Left ventricle myocardium inferior (tissue), 1 donor: ENCODE data around the gene PRR23E. TPM values are rescaled to one million over a fixed set of nuclear protein-coding genes. Genes with fewer than 3 reads are reported as not detected.

Experiments
- DNase-seq: peaks from one replicate; pipeline ENCODE4 v3.0.0-alpha.2; 2020
- H3K27ac ChIP-seq: fragments of 200-600 bp; replicated peaks from 2 replicates; pipeline ENCODE4 v1.8.0; 2021
- H3K27me3 ChIP-seq: fragments of 200-600 bp; 2 replicates; pipeline ENCODE4 v1.8.0; 2021; ENCODE audit warnings: low read depth
- H3K36me3 ChIP-seq: fragments of 200-600 bp; 2 replicates; pipeline ENCODE4 v1.8.0; 2021
- H3K4me1 ChIP-seq: fragments of 200-600 bp; 2 replicates; pipeline ENCODE4 v1.8.0; 2021
- H3K4me3 ChIP-seq: fragments of 200-600 bp; 2 replicates; pipeline ENCODE4 v1.8.0; 2021; ENCODE audit warnings: mild to moderate bottlenecking, moderate library complexity
- H3K9me3 ChIP-seq: fragments of 200-600 bp; replicated peaks from 2 replicates; pipeline ENCODE4 v1.8.0; 2021
- intact Hi-C: fragments of 100-400 bp; cut with micrococcal nuclease; formaldehyde crosslinking; loops from one replicate; pipeline ENCODE4 v1.11.0; 2022
- total RNA-seq: library from RNA; stranded (reverse); fragmentation: NEBNext Ultra II Directional; extraction: Animal tissue kit (Norgen Biotek cat#: 25700); gene quantifications from one replicate; pipeline ENCODE4 v1.2.1, GENCODE V29; 2021
- TF ChIP-seq, protein P1 (sequence below): fragments of 200-600 bp; IDR thresholded peaks from 2 replicates; pipeline ENCODE4 v1.8.0; 2021; ENCODE audit warnings: antibody characterized with exemption, mild to moderate bottlenecking, borderline replicate concordance
- donor health status: DM: no; HTN: yes; CAD: no; lungs with severe emphysema.

The PRR23E gene
- total RNA-seq, 1 donor from 2014 or later = not detected

- Histone ChIP-seq H3K9me3 (no peaks in the 10 kb centered on the region), H3K4me3 (no peak overlapping the region), H3K27ac (no peak overlapping the region), H3K36me3 (no peaks in the 10 kb centered on the region), H3K27me3 (peaks cover 85% of the 10 kb centered on the region), H3K4me1 (no peaks in the 10 kb centered on the region)
- no peak for DNase-seq
- TF ChIP-seq, protein P1, sequence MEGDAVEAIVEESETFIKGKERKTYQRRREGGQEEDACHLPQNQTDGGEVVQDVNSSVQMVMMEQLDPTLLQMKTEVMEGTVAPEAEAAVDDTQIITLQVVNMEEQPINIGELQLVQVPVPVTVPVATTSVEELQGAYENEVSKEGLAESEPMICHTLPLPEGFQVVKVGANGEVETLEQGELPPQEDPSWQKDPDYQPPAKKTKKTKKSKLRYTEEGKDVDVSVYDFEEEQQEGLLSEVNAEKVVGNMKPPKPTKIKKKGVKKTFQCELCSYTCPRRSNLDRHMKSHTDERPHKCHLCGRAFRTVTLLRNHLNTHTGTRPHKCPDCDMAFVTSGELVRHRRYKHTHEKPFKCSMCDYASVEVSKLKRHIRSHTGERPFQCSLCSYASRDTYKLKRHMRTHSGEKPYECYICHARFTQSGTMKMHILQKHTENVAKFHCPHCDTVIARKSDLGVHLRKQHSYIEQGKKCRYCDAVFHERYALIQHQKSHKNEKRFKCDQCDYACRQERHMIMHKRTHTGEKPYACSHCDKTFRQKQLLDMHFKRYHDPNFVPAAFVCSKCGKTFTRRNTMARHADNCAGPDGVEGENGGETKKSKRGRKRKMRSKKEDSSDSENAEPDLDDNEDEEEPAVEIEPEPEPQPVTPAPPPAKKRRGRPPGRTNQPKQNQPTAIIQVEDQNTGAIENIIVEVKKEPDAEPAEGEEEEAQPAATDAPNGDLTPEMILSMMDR = no peak
- intact Hi-C loops = no loop called here
Observed at GRCh38 chr3:127213381-127213918, 20.5 kb downstream of the PRR23E start.

DNA sequence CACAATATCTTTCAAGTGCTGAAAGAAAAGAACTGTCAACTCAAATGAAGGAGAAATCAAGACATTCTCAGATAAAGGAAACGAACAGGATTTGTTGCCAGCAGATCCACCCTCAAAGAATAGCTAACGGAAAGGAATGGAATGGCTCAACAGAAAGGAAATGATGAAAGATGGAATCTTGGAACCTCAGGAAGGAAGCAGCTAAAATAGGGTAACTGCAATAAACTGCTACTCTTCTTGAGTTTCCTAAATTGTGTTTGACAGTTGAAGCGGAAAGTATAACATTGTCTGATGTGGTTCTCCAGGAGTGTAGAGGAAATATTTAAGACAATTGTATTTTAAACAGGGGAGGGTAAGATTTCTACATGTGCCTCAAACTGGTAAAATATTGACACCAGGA is 22.0 kb downstream of the PRR23E start:
- intact Hi-C loops = no loop called here

GRCh38 chr3:127215714-127216414 is 22.9 kb downstream of the PRR23E start:
- TF ChIP-seq, protein P1 = no peak
- Histone ChIP-seq H3K27ac (no peak overlapping the region), H3K36me3 (no peaks in the 10 kb centered on the region), H3K4me1 (peaks cover 5% of the 10 kb centered on the region), H3K27me3 (peaks cover 86% of the 10 kb centered on the region), H3K4me3 (no peak overlapping the region), H3K9me3 (no peaks in the 10 kb centered on the region)
- no peak for DNase-seq
- intact Hi-C loops = no loop called here

More for the DNA sequence above, 22.0 kb downstream of the PRR23E start:
- Histone ChIP-seq H3K9me3 (no peaks in the 10 kb centered on the region), H3K36me3 (no peaks in the 10 kb centered on the region), H3K4me1 (no peaks in the 10 kb centered on the region), H3K27me3 (peaks cover 86% of the 10 kb centered on the region), H3K27ac (no peak overlapping the region), H3K4me3 (no peak overlapping the region)
- no peak for DNase-seq
- TF ChIP-seq, protein P1 = no peak

DNA sequence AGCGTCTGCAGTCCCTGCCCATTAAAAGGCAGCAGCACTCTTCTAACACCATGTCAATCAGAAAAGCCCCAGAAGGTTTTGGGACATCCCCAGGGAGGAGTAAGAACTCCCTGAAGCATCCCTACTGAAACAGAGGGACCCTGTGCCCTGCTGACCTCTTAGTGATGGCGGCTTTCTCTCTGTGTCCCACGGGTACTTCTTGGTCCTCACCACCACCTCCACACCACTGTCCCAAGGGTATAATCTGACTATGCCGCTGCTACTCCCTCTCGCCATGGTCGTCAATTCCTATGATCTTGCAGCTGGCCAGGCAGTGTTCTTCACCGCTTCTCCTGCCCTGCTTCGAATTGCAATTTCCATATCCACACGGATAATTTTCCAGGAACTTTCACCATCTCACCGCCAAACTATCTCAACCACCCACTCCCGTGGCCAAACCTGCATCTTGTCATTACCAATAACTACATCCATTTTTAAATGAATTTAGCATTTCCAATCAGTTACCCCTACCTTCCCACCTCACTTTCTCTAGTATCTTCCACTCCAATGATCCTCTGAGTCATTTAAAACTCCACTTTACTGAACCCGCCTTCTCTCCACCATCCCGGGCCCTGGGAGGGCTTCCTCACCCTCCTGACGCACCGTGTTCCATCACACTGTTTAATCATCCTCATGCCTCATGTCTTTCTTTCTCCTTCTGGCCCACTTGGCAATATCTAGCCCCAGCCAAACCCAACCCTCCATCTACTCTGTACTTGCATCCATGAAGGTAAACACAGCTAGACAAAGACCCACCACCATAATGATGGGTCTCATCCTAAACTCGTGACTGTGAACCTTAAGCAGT is 23.7 kb downstream of the PRR23E start:
- no peaks in the 10 kb centered on the region for H3K36me3 ChIP-seq
- H3K4me1 ChIP-seq = peaks cover 7% of the 10 kb centered on the region
- TF ChIP-seq, protein P1 = no peak
- intact Hi-C loops = no loop called here
- H3K4me3 ChIP-seq = no peak overlapping the region
- H3K9me3 ChIP-seq = no peaks in the 10 kb centered on the region
- no peak overlapping the region for H3K27ac ChIP-seq
- peaks cover 86% of the 10 kb centered on the region for H3K27me3 ChIP-seq
- DNase-seq = no peak

DNA sequence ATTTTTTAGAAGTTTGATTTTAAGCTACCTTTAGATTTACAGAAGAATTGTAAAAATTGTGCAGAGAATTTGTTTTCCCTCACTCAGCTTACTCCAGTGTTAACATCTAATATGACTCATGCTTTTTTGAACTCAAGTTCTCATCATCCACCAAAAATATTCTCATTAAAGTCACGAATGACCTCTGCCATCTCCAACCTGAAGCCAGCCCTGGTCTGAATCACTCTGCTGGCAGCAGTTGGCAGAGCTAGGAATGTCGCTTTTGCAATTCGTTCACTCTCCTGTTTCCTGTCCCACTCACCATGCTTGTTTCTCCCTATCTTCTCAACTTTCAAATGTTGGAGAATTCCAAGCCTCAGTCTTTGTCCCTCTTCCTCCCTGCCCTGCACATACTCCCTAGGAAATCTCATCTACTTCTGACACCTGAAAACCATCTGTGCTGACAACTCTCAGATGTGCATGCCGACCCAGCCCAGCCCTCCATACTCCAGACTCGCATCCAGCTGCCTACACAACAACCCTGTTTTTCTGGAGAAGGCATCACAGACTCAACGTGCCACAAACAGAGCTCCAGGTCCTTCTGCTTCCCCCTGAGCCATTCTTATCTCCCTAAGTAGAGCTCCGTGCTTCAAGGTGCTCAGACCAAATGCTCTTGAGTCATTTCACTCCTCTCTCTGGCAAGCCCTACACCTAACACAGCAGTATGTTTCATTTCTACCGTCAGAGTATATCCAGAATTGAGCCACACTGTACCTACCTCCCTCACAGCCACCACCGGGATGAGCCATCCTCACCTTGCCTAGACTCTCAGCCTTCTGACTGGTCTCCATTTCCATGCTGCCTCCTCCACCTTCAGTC is 24.9 kb downstream of the PRR23E start:
- no peaks in the 10 kb centered on the region for H3K9me3 ChIP-seq
- no peak overlapping the region for H3K4me3 ChIP-seq
- intact Hi-C loops = no loop called here
- TF ChIP-seq, protein P1 = no peak
- H3K36me3 ChIP-seq = no peaks in the 10 kb centered on the region
- H3K27ac ChIP-seq = no peak overlapping the region
- DNase-seq = no peak
- H3K27me3 ChIP-seq = peaks cover 86% of the 10 kb centered on the region
- peaks cover 7% of the 10 kb centered on the region for H3K4me1 ChIP-seq
